ENCODE data around the gene SPRR2G.
"Not testable (repeated sequence)": the region's sequence is repeated elsewhere in the genome, so short reads cannot be mapped to it uniquely, and the experiment has no call there.

The SPRR2G gene

DNA sequence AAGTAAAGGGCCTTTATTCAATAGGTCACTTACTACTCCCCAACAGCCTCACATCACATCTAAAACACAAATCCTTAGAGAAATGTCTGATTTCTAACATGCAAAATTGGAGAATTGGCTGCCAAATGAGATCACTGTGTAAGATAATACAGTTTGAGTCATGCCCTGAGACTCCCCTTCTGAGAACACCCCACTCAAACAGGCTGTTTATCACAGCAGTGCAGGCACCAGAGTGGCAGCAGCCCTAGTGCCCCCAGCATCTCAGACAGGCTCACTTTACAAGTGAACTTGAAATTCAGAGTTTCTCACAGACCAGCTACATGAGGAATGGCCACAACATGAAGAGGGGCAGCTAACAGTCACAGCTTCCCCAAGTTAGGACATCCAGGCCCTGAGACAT, 35.4 kb downstream of the SPRR2G start:
- DNase-seq (ENCODE audit: low read depth in 3 of 3), result not testable (repeated sequence)

DNA sequence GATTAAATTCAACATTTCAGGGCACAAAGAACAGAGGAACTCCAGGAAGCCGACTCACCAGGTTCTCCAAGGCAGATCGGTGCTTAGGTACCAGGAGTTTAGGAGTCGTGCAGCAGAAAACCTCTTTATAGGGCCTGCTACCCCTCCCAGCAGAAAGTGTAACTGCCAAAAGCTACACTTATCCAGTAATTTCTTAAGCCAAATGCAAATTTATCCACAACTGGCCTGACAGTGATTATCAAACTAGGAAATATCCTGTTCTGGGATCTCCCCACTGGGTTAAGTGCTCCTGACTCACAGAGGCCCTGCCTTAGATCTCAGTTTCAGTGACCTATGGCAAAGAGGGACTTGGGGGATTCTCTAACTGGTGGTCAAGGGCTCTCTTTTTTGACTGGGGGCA, 37.3 kb downstream of the SPRR2G start, which contains the start of gene SPRR2F:
Gene SPRR2F (minus strand): TSS at position 101 of the 400 bp plus-strand sequence. CDS start 783 bp downstream, outside the sequence.
- DNase-seq (ENCODE audit: low read depth in 3 of 3), result no peak

DNA sequence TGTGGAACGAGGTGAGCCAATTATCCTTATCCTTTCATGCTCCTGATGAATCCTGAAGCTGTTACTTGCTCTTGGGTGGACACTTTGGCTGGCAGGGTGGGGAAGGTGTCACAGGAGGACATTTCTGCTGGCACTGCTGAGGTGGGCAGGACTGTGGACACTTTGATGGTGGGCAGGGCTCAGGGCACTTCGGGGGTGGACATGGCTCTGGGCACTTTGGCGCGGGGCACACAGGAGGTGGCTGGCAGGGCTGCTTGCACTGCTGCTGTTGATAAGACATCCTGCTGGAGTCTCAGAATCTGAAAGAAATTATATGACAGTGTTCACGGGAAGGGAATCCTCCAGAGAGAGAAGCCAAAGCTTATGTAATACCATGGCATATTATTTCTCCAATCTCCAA, 38.2 kb downstream of the SPRR2G start:
- not testable (repeated sequence) for DNase-seq (ENCODE audit: low read depth in 3 of 3)

DNA sequence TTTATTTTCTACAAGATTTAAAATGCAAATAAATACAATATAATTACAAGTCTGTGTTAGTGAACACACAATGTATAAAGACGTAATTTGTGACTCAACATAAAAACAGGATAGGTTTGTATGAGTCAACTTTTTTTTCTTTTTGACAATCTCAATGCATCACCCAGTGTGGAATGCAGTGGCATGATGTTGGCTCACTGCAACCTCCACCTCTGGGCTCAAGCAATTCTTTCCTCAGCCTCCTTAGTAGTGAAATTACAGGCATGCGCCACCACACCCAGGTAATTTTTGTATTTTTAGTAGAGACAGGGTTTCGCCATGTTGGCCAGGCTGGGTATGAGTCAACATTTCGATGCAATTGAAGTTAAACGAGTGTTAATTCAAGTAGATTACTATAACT, 50.4 kb downstream of the SPRR2G start:
- DNase-seq (ENCODE audit: low read depth in 3 of 3), result no peak

Data from stimulated activated CD4-positive, alpha-beta T cell treated with anti-CD3 and anti-CD28 coated beads, TNF-alpha, amount 100 ng/mL, for 48 hours (primary cell).